ENCODE measurements around the gene STK24.

DNA sequence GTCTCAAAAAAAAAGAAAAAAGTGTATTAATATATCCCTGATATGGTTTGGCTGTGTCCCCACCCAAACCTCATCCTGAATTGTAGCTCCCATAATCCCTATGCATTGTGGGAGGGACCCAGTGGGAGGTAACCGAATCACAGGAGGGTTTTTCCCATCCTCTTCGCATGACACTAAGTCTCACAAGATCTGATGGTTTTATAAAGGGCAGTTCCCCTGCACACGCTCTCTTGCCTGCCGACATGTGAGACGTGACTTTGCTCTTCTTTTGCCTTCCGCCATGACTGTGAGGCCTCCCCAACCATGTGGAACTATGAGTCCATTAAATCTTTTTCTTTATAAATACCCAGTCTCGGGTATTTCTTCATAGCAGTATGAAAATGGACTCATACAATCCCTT lies 17.7 kb downstream of the STK24 start:
- TF ChIP-seq CTCF (conservative IDR thresholded peaks at IDR 0.05) (no peak), ZFX (IDR thresholded peaks at IDR 0.05) (no peak)
